Daoy (cell line): ENCODE results near the gene PLK2. TPM values are rescaled to one million over a fixed set of nuclear protein-coding genes. Genes with fewer than 3 reads are reported as not detected.
A peak's percentile ranks its signal among the peaks of the same experiment; 100 is the strongest.

Source experiments
- DNase-seq: peaks from one replicate; pipeline ENCODE4 v3.0.0-alpha.2; 2015; ENCODE audit warnings: low read depth
- total RNA-seq: library from RNA; depleted of rRNA; stranded (reverse); fragments of >200 nt; shearing (Covaris generic); gene quantifications from 2 replicates; pipeline ENCODE4 v1.2.3, GENCODE V29; 2014; rRNA removed

Gene PLK2
- total RNA-seq, 1 experiment from 2014 or later, result 986 TPM

DNA sequence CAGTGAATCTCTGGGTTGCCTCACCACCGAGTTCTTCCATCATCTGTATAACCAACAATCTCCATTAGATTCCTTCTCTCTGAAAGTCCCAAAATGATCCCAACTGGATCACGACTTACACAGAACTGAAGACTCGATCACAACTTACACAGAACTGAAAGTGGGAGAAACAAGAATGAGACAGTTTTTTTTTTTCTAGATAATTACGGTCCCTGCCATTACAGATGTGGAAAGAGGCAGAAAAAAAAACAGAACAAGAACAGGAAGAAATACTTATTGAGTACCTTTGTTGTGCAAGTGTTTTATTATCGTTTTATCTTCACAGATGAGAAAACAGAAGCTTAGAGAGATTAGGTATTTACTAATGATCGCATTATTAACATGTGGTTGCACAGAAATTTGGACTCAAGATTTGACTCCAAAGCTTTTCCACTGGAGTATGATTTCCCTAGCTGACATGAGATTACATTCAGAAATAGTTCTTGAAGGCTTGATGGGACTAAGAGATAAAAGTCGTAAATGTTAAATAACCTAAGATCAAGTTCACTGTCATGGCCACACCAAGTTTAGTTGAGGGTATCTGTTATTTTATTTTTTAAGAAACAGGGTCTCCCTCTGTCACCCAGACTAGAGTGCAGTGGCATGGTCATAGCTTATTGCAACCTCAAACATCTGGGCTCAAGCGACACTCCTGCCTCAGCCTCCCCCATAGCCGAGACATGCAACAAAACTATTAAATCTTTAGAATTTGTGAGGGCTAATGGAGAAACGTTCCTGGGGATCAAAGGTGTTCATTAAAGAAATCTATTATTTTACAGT, 8.9 kb downstream of the PLK2 start:
- DNase-seq, result peak; percentile 45

DNA sequence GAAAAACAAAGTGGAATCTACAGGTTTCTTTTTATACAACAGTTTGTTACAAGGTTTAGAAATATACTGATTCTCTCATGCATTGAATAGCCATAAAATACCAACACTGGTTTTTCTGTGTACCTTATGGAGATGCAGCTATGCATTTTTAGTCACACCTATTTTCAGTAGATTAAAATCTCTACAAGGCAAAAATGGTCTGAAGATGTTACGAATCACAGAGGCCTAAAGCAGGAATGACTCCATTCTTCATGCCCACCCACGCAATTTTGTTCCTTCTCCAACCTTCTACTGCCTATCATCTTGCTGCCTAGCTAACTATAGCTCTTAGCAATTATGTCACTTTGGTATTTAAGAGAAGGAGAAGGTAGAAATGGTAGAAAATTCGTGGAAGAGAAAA, 9.9 kb downstream of the PLK2 start:
- DNase-seq, result peak; percentile 26

DNA sequence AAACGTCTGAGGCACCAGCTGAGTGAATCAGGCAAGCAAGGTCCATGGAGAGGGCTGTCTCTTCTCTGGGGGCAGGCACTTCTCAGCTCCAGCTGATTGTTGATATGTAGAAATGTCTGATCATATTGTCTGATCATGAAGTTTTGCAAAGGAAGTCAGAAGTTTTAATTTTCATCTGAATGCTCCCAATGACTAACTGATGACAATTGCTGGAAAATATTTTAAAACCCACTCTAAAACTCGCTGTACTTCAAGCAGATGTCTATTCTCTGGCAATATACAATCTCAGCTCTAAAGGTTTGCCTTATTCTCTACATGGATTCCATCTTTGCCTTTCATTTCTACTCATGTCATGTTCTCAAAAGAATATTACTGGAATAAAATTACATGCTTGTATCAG, 12.7 kb downstream of the PLK2 start:
- no peak for DNase-seq

DNA sequence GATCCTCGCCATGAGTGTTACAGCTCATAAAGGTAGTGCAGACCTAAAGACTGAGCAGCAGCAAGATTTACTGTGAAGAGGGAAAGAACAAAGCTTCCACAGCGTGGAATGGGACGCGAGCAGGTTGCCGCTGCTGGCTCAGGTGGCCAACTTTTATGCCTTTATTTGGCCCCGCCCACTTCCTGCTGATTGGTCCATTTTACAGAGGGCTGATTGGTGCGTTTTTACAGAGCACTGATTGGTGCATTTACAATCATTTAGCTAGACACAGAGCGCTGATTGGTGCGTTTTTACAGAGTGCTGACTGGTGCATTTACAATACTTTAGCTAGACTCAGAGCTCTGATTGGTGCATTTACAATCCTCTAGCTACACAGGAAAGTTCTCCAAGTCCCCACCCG, 13.9 kb downstream of the PLK2 start:
- peak; percentile 17 for DNase-seq

DNA sequence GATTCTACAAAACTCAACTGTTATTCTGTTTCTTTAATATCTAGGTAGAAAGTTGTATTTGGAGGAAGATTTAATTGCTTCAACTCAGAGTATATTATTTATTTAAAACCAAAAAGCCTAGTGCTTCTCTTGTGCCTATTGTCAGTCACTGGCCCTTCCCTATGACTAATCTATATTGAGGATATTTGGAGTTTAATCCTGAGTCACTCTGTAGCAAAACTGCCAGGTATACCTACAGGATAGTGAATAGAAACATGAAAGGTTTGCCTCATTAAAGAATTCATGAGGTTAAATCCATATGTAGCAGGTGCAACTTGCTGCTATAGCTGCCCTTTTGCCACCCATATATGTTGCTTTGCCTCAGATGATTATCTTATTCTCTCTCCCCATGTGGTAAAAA, 15.1 kb downstream of the PLK2 start:
- no peak for DNase-seq

DNA sequence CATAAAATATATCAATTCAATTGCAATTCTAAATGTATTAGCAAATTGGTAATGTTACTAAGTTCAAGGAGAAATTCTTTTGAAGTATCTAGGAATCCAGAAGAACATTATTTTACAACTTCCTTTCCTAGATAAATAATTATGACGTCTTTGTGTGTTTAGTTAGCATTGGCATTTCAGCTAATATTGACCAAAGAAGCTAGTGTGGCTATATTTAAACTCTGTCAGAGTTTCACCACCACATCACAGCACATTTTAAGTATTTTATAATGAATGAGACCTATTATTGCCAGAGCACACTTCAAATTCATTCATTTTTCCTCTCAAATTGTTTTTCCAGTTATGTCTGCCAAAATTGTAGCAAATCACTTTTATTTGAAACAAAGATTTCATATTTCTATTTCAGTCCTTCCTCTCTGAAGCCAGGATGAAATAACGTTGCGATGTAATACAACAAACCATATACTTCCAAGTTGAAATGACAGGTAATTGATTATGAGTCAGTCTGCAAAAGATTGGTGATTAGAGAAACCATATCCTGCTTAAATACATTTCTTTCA, 18.9 kb downstream of the PLK2 start:
- DNase-seq, result no peak

DNA sequence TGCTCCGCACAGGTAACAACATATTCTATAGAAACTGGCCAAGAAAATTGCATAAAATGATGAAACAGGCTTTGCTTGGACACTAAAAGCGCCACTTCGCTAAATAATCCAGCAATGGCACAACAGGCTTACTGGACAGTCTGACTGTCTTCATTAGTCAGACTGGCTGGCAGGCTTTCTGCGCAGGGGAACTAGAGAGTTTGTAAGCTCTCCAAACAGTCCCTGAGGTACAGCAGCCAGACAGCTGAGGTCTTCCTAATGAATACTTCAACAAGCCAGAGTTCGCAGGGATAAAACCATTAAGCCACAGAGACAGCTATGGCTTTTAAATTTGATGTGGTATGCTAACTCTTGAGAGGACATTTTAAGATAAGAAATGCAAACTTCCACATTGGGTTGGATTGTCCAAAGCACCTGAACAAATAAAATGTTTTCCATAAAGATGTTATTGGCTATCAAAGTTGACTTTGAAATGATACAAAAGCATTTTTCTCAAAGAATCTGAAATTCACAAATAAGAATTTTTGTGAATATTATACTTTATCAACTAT, 20.7 kb downstream of the PLK2 start:
- DNase-seq, result no peak

DNA sequence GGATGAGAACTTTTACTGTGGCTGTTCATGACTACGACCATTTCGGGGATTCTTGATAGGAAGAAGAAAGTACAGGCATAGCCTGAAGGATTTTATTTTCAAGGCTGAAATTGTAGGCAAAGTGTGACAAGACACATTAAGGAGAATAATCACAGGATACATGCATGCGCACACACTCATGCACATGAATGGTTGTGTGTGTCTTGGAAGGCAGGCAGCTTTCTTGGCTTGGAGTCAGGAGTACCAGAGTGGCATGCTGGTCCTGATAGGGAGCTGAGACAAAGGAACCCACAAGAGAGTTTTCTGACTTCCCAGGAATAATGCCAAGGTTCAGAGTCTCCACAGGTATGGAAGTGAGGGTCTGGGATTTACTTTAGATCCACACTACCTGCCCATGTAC, 22.2 kb downstream of the PLK2 start:
- DNase-seq, result no peak

DNA sequence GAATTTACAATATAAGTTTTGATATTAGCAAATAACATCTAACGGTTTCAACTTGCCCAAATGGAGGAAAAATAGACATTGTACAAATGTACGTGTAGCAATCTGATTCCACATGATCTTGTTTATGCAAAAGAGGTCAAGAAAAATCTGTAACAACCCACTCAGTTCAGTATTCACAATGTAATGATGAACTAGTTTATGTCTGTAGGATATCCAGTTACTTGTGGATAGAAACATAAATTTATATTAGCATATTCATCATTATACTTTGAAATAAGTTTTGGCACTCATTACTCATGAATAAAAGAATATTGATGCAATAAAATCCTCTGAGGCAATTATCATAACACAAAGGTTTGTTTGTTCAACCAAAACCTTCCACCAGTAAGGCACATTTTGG, 28.1 kb downstream of the PLK2 start:
- no peak for DNase-seq

DNA sequence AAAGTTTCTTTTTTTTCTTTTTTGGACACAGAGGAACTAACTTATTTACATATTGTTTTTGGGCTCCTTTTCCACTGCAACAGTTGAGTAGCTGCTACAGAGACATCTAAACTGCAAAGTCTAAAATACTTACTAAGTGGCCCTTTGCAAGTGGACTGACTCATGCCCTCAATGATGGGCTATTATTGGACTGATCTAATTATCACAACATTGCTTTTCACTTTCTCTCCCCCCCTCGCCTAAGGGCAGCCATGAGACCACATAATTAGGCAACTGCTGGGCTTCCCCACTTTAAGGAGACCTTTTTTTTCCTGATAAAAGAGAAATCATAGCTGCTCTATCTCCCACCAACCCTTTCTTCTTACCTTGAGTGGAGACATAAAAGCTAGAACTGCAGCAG, 47.0 kb downstream of the PLK2 start:
- DNase-seq, result peak; percentile 79

DNA sequence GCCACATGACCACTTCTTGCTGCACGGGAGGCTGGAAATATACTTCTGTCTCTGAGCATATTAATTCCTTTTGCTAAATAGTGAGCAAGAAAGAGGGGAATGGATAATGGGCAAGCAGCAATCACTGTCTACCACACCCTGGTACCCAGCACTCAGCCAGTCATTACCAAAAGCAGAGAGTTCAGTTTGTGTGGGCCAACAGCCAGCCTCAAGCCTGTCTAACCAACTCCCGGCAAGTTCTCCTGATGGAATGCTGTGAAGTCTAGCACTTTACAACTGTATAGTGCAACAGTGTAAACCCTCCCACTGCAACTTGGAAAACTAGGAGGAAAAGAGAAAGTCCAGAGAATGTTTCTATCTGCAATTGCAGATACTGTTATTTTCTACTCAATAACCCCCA, 47.8 kb downstream of the PLK2 start:
- peak; percentile 9 for DNase-seq

DNA sequence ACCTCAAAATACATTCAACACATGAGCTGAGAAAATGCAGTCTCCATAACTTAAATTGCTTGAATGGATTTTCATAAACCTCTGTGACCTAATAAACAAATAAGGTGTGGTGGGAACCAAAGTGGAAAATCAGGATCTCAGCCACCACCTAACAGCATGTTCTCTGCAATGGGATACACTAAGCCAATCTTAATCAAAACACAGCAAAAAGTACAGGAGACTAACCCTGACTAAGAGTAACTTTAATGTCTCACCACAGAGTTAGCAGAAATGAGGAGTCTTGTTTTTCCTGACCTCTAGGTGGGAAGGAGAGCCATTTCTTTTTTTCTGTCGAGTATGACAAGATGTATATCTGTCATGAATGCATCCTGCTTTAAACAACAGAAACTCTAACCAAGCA, 48.5 kb downstream of the PLK2 start:
- DNase-seq, result peak; percentile 8

DNA sequence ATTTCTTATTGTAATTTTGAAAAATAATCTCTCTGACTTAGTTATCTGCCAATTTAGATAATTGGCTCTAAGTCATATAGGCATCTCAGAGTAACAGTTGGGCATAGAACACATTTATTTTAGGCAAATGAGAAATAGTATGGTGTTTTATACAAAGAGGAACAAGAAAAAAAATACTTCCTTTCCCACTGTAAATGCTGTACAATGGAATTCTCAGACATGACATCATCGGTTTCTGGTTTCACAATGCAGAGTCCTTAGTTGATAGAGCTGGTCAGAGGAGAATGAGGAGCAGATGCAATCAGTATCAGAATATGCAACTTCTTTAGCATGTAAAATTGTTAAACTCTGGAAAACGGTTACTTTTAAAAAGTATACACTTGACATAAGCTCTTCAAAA, 49.4 kb downstream of the PLK2 start:
- peak; percentile 80 for DNase-seq

DNA sequence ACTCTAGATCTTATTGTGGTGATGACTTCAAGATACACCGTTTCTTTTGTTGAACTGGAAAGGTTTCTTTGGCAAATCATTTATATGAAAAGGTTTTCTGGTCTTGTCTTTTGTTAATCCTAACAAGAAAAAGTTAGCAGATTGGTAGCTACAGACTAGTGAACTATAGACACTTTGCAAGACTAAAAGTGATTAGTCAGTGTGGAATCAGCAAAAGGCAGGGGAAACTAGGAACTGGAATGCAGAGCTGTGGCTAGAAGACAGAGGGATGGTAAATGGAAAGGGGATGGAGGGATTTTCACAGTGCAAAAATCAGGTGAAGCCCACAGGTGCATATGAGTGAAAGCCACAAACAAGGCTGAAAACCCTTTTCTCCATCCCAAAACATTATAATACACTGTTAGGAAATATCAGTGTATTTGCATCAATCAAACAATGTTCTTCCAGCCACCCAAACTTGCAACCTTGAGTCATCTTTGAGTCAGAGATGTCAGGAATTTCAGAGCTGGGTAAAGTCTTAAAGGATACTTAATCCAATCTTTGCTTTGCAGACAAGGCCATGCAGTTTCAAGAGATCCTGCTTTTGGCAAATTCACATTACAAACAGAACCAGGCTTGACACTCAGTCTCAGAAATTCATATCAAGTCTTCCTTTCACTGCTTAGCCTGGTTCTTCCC, 52.7 kb downstream of the PLK2 start:
- DNase-seq, result peak; percentile 57

DNA sequence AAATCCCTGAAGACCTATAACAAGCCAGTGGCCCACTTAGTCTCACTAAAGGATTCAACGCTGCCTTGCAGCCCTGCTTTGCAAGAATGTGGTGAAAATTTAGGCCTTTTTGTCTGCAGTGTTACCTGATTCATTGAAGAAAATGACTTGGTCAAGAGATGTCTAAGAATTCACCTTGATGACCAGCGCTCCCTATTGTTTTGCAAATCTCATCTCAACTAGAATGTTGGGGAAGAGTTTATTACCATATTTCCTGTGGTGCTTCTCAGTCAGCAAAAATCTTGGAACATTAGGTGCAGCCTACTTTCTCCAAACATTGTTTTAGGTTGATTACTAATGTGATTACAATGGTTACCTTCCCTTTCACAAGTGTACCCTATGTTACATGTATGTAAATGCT, 53.5 kb downstream of the PLK2 start:
- DNase-seq, result no peak

DNA sequence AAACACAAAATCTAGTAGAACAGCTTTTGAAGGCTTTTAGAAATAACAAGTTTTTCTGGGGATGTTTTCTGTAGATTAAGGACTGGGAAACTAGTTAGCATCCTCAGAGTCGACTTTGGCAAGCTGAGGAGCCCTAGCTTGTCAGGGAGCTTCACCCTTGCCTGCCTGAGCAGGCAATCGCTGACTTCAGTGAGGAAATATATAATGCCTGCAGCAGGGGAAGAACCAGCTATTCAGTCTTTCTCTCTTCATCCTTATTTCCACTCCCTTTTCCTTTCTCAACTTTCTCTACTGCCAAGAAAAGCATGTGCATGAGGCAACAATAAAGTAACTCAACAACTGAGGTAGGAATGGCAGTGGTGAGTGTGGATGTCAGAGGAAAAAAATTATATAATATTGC, 54.7 kb downstream of the PLK2 start:
- no peak for DNase-seq

DNA sequence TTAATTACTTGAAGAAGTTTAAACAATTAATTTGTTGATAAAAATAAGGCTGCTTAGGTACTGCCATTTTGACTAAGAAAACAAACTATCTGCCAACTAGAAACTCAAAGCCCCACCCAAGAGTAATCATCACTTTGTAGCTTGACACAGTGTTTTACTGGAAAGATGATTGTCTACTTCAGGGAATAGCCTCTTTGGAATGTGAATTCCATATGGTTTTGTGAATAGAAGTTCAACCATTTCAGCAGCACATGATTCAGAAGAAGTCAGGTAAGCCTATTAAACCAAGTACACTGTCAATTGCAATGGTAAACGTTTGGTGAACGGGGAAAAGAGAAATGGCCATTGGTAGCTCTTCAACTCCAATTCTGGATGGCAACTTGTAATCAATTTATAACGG, 55.2 kb downstream of the PLK2 start:
- no peak for DNase-seq

Other genes with a start within 250 kb of the PLK2 start
- gene GAPT, start 31.3 kb upstream of the PLK2 start, total RNA-seq, result not detected in 2 replicates
- gene RAB3C, start 123.0 kb upstream of the PLK2 start, total RNA-seq, result 0.91 and 5.1 TPM in 2 replicates